Activated CD4-positive, alpha-beta T cell treated with anti-CD3 and anti-CD28 coated beads for 36 hours (primary cell): Measurements from ENCODE around the gene LTBP4. TPM values are rescaled to one million over a fixed set of nuclear protein-coding genes. Genes with fewer than 3 reads are reported as not detected.

Source experiments
- ATAC-seq: fragments of 200-7000 bp; cut with Tn5 transposase; one replicate; pipeline ENCODE4 v1.10.0; 2021; ENCODE audit warnings: mild to moderate bottlenecking, moderate library complexity
- CTCF ChIA-PET: fragments of 350-600 bp; sonication (Branson Sonifier 250); formaldehyde crosslinking; loops from one replicate; lab custom pipeline; 2021; ENCODE audit warnings: antibody characterized with exemption; lab: Charles Lee
- POLR2A ChIA-PET: fragments of 350-600 bp; sonication (Branson Sonifier 250); formaldehyde crosslinking; loops from one replicate; lab custom pipeline; 2021; ENCODE audit warnings: antibody characterized with exemption, inconsistent platforms; lab: Charles Lee
- DNase-seq: peaks from one replicate; pipeline ENCODE4 v3.0.0-alpha.2; 2020
- H3K27ac Mint-ChIP-seq: one replicate; pipeline ENCODE4 v1.8.0; 2021; ENCODE audit warnings: mixed read lengths
- H3K27me3 Mint-ChIP-seq: one replicate; pipeline ENCODE4 v1.8.0; 2021; ENCODE audit warnings: mixed read lengths
- H3K36me3 Mint-ChIP-seq: one replicate; pipeline ENCODE4 v1.8.0; 2021; ENCODE audit warnings: low read depth, mixed read lengths
- H3K4me1 Mint-ChIP-seq: one replicate; pipeline ENCODE4 v1.8.0; 2021; ENCODE audit warnings: mixed read lengths
- H3K4me3 Mint-ChIP-seq: one replicate; pipeline ENCODE4 v1.8.0; 2021; ENCODE audit warnings: mild to moderate bottlenecking, moderate library complexity, mixed read lengths
- H3K9me3 Mint-ChIP-seq: one replicate; pipeline ENCODE4 v1.8.0; 2021; ENCODE audit warnings: low read depth, mixed read lengths
- intact Hi-C, 2 experiments: fragments of 100-400 bp; cut with DNase I in 1 of 2; cut with micrococcal nuclease in 1 of 2; formaldehyde crosslinking; loops; one replicate each; pipeline versions ENCODE4 v1.14.2 to v1.15.1; 2022 to 2024; cut with DNase I, micrococcal nuclease
- total RNA-seq, 2 experiments: library from RNA; stranded (reverse); gene quantifications; one replicate each; pipeline ENCODE4 v1.2.3, GENCODE V29; 2021

LTBP4 gene
- total RNA-seq, 2 experiments from 2014 or later = 142 to 145 TPM

DNA sequence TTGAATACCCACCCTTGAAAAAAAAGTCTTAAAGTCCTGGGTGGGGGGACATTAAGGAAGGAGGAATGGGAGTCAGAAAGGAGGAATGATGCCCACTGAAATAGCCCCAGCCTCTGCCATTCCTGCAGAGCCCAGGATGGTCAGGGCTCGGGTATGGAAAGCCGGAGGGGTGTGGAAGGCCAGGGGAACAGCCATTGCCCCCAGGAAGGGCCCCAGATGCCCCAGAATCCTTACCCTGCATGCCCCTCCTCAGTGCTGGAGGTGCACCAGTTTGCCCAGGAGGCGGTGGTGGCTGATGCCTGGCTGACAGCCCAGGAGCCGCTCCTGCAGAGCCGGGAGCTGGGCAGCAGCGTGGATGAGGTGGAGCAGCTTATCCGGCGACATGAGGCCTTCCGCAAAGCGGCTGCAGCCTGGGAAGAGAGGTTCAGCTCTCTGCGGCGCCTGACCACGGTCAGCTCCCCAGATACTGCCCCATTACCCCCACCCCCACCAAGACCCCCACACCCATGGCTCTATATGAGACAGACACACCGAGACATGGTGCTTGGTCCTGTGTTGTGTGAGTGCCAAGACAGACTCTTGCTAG lies 35.2 kb upstream of the LTBP4 start:
- CTCF ChIA-PET = interaction anchor here (1.5 kb wide), 1 partner anchor 13 kb away, joined by 3 read pairs; no protein-coding TSS in a partner anchor
- ATAC-seq (no peak), DNase-seq (no peak)
- H3K4me3 Mint-ChIP-seq = no peak overlapping the region
- peaks cover 31% of the 10 kb centered on the region for H3K27me3 Mint-ChIP-seq
- H3K4me1 Mint-ChIP-seq = peaks cover 11% of the 10 kb centered on the region
- H3K27ac Mint-ChIP-seq = no peak overlapping the region
- no peaks in the 10 kb centered on the region for H3K9me3 Mint-ChIP-seq
- H3K36me3 Mint-ChIP-seq = no peaks in the 10 kb centered on the region
- intact Hi-C loops = no loop called here
- POLR2A ChIA-PET = no interaction called here

DNA sequence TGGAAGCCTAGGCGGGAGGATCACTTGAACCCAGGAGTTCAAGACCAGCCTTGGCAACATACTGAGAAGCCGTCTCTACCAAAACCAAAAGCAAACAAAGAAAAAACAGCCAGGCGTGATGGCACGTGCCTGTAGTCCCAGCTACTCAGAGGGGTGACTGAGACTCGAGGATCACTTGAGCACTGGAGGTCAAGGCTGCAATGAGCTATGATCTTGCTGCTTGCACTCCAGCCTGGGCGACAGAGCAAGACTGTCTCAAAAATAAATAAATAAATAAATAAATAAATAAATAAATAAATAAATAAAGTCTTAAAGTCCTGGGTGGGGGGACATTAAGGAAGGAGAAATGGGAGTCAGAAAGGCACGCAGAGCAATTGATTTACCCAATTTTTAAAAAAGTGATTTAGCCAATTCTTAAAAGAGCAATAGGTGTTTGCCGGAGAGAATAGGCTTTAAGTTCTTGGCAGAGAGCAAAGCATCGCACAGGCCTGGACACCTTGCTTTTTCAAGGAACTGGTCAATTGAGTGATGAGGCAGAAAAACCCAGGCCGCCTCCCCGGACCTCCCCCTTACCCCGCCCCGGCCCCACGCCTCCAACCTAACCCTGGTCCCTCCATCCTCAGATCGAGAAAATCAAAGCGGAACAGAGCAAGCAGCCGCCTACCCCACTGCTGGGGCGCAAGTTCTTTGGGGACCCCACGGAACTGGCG lies 34.0 kb upstream of the LTBP4 start:
- H3K27me3 Mint-ChIP-seq = peaks cover 26% of the 10 kb centered on the region
- no peak overlapping the region for H3K27ac Mint-ChIP-seq
- POLR2A ChIA-PET = no interaction called here
- intact Hi-C loops = no loop called here
- H3K4me1 Mint-ChIP-seq = peaks cover 12% of the 10 kb centered on the region
- DNase-seq = no peak
- CTCF ChIA-PET = interaction anchor here (1.0 to 1.5 kb wide), 3 partner anchors 14 to 51 kb away, joined by 3 read pairs; no protein-coding TSS in a partner anchor
- ATAC-seq = no peak
- H3K9me3 Mint-ChIP-seq = no peaks in the 10 kb centered on the region
- H3K4me3 Mint-ChIP-seq = no peak overlapping the region
- H3K36me3 Mint-ChIP-seq = no peaks in the 10 kb centered on the region

DNA sequence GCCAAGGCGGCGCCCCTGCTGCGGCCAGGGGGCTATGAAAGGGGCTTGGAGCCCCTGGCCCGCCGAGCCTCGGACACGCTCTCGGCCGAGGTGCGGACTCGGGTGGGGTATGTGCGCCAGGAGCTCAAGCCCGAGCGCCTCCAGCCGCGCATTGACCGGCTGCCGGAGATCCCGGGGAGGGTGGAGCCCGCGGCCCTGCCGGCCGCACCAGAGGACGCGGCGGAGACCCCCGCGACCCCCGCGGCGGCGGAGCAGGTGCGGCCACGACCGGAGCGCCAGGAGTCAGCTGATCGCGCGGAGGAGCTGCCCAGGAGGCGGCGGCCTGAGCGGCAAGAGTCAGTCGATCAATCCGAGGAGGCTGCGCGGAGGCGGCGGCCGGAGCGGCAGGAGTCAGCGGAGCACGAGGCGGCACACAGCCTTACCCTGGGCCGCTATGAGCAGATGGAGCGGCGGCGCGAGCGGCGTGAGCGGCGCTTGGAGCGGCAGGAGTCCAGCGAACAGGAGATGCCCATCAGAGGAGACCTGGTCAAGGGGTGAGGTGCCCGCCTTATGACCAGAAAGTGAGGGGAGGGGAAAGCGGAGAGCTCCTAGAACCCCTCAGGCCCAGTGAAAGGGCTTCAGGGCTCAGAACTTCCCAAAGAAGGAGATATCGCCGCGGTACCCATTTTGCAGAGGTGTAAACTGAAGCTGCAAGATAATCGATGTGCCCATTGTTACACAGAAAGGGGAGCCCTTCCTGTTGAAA lies 33.2 kb upstream of the LTBP4 start:
- DNase-seq (no peak), ATAC-seq (no peak)
- H3K27ac Mint-ChIP-seq = no peak overlapping the region
- intact Hi-C loops = no loop called here
- H3K4me1 Mint-ChIP-seq = peaks cover 12% of the 10 kb centered on the region
- H3K36me3 Mint-ChIP-seq = no peaks in the 10 kb centered on the region
- no peak overlapping the region for H3K4me3 Mint-ChIP-seq
- H3K9me3 Mint-ChIP-seq = no peaks in the 10 kb centered on the region
- CTCF ChIA-PET = interaction anchor here (0.8 to 1.1 kb wide), 3 partner anchors 40 to 238 kb away, joined by 3 read pairs; no protein-coding TSS in a partner anchor
- peaks cover 26% of the 10 kb centered on the region for H3K27me3 Mint-ChIP-seq
- POLR2A ChIA-PET = no interaction called here

DNA sequence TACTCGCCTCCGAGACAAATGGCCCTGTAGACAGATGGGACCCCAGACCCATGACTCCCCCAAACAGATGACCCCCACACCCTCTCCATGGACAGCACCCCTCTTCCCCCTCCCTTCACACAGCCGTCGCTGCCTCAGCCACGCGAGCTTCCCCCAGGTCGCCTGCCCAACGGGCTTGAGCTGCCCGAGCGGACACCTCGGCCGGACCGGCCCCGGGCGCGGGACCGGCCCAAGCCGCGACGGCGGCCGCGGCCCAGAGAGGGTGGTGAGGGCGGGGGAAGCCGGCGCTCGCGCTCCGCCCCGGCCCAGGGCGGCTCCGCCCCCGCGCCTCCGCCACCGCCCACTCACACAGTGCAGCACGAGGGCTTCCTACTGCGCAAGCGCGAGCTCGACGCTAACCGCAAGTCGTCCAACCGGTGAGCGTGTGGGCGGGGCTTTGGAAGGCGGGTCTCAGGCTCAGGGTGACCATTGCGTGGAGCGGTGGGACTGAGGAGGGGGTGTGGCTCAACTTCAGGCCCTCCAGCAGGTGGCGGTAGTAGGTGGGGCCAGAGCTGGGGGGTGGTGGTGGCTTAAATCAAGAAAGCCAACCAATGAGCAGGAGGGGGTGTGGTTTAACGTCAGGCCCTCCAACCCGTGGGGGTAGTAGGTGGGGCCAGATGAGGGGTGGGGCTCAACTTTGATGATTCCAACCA lies 30.7 kb upstream of the LTBP4 start:
- Mint-ChIP-seq H3K27ac (peak overlapping the region; percentile 7), H3K9me3 (no peaks in the 10 kb centered on the region), H3K27me3 (peaks cover 19% of the 10 kb centered on the region), H3K36me3 (no peaks in the 10 kb centered on the region), H3K4me1 (peaks cover 12% of the 10 kb centered on the region), H3K4me3 (peak overlapping the region; percentile 50)
- DNase-seq = peak; percentile 97
- peak; percentile 94 for ATAC-seq
- intact Hi-C loops = loop anchor here (1.0 to 2.0 kb wide), 11 partner anchors 21 to 167 kb away; partner anchors contain the start of genes BLVRB (in 1 of the 2) and COQ8B (in 1 of the 2)
- POLR2A ChIA-PET = interaction anchor here (0.6 to 0.8 kb wide), 3 partner anchors 15 to 35 kb away, joined by 4 to 5 read pairs (median 4); no protein-coding TSS in a partner anchor
- CTCF ChIA-PET = interaction anchor here (0.6 to 1.9 kb wide), 7 partner anchors 21 to 380 kb away, joined by 3 to 5 read pairs (median 3); no protein-coding TSS in a partner anchor

DNA sequence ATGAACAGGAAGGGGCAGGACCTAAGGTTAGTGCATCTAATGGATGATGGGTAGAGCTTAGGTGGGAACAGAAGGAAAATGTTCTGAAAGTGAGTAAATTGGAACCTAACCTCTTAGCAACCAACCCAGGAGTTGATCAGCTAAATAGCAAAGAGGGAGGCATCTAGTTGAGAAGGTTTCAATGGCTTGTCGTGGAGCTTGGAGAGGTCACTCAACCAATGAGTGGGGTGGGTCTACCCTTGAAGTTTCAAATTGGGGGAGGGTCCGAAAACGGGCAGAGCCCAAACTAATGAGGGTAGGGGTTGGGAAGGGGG lies 30.2 kb upstream of the LTBP4 start:
- H3K4me1 Mint-ChIP-seq = peaks cover 13% of the 10 kb centered on the region
- DNase-seq (no peak), ATAC-seq (no peak)
- POLR2A ChIA-PET = interaction anchor here (0.8 kb wide), 1 partner anchor 22 kb away, joined by 4 read pairs; no protein-coding TSS in a partner anchor
- H3K27me3 Mint-ChIP-seq = peaks cover 18% of the 10 kb centered on the region
- no peaks in the 10 kb centered on the region for H3K9me3 Mint-ChIP-seq
- H3K4me3 Mint-ChIP-seq = peak overlapping the region; percentile 50
- intact Hi-C loops = loop anchor here in 1 of 2 experiments (2.0 kb wide), 1 partner anchor 34 kb away; no protein-coding TSS in a partner anchor
- H3K36me3 Mint-ChIP-seq = no peaks in the 10 kb centered on the region
- H3K27ac Mint-ChIP-seq = peak overlapping the region; percentile 7
- CTCF ChIA-PET = interaction anchor here (0.6 to 1.9 kb wide), 8 partner anchors 22 to 381 kb away, joined by 3 to 5 read pairs (median 3); no protein-coding TSS in a partner anchor

DNA sequence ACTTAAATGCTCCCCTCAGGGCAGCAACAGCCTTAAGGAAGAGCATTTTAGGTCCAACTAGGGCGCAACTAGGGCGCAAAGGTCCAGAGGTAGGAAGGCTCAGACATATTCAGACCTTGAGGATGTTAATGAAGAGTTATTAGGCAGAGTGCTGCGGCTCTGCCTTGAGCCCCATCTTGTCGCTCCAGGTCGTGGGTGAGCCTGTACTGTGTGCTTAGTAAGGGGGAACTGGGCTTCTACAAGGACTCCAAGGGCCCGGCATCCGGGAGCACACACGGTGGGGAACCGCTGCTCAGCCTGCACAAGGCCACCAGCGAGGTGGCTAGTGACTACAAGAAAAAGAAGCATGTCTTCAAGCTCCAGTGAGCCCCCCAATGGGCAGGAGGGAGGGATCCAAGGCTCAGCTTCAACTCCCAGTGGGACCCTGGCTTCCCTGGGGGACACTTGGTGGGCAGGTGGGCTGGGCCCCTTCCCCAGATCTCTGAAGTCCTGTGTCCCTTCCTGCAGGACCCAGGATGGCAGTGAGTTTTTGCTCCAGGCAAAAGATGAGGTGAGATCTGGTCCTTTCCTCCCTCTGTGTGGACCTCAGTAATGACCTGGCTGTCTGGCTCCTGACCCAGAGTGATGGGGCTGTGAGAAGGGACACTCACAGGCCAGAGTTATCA lies 29.2 kb upstream of the LTBP4 start:
- ATAC-seq = no peak
- Mint-ChIP-seq H3K9me3 (no peaks in the 10 kb centered on the region), H3K4me3 (no peak overlapping the region), H3K36me3 (no peaks in the 10 kb centered on the region), H3K27me3 (peaks cover 14% of the 10 kb centered on the region), H3K27ac (no peak overlapping the region), H3K4me1 (peaks cover 14% of the 10 kb centered on the region)
- no peak for DNase-seq
- intact Hi-C loops = loop anchor here in 1 of 2 experiments (2.0 kb wide), 1 partner anchor 33 kb away; no protein-coding TSS in a partner anchor
- ChIA-PET POLR2A (no interaction called here), CTCF (interaction anchor here (0.7 to 1.9 kb wide), 3 partner anchors 23 to 151 kb away, joined by 3 to 4 read pairs (median 3); no protein-coding TSS in a partner anchor)

DNA sequence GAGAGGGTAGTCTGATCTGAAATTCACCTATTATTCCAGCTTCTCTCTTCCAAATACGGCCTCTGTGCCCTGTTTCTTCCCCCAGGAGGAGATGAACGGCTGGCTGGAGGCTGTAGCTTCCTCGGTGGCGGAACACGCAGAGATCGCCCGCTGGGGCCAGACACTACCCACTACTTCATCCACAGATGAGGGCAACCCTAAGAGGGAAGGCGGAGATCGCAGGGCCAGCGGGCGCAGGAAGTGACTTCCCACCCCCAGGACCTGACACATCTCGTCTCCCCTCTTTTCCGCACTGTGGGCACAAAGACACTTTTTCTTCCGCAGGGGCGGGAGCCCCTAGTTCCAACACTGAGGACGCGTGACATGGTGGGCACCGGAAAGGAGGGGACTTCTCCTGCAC lies 25.8 kb upstream of the LTBP4 start:
- peaks cover 8% of the 10 kb centered on the region for H3K36me3 Mint-ChIP-seq
- H3K27ac Mint-ChIP-seq = no peak overlapping the region
- H3K4me1 Mint-ChIP-seq = peaks cover 22% of the 10 kb centered on the region
- intact Hi-C loops = no loop called here
- H3K4me3 Mint-ChIP-seq = peak overlapping the region; percentile 8
- no peaks in the 10 kb centered on the region for H3K9me3 Mint-ChIP-seq
- POLR2A ChIA-PET = interaction anchor here (0.6 kb wide), 1 partner anchor 31 kb away, joined by 4 read pairs; no protein-coding TSS in a partner anchor
- DNase-seq (no peak), ATAC-seq (no peak)
- H3K27me3 Mint-ChIP-seq = no peaks in the 10 kb centered on the region
- CTCF ChIA-PET = no interaction called here

DNA sequence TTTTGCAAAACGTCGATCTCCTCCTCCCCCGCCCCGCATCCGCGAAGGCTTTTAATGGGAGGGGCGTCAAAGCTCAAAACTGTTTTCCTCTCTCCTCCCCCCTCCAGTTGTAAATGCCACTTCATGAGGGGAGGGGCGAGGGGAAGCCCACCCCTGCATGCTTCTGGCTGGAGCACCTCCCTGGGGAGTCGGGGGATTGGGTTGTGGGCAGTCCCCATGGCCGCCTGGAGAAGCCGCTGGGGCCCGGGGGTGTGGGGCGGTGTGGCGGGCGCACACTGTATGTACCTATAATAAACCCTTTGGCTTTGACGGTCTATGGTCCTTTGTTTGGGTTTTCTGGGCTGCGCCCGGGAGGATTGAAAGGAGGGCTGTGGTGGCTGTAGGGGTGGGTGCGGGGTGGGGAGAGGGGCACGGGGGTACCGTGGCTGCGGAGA lies 25.0 kb upstream of the LTBP4 start:
- no peaks in the 10 kb centered on the region for H3K27me3 Mint-ChIP-seq
- H3K9me3 Mint-ChIP-seq = no peaks in the 10 kb centered on the region
- H3K4me1 Mint-ChIP-seq = peaks cover 16% of the 10 kb centered on the region
- POLR2A ChIA-PET = no interaction called here
- CTCF ChIA-PET = no interaction called here
- no peak overlapping the region for H3K27ac Mint-ChIP-seq
- peaks cover 12% of the 10 kb centered on the region for H3K36me3 Mint-ChIP-seq
- peak overlapping the region; percentile 85 for H3K4me3 Mint-ChIP-seq
- ATAC-seq (peak; percentile 37), DNase-seq (peak; percentile 58)
- intact Hi-C loops = loop anchor here (1.0 to 2.0 kb wide), 7 partner anchors 22 to 291 kb away; partner anchors contain the start of genes C19orf47 (in 2 of the 2), PLD3 (in 2 of the 2), AKT2 (in 1 of the 2) and SERTAD3 (in 1 of the 2)

DNA sequence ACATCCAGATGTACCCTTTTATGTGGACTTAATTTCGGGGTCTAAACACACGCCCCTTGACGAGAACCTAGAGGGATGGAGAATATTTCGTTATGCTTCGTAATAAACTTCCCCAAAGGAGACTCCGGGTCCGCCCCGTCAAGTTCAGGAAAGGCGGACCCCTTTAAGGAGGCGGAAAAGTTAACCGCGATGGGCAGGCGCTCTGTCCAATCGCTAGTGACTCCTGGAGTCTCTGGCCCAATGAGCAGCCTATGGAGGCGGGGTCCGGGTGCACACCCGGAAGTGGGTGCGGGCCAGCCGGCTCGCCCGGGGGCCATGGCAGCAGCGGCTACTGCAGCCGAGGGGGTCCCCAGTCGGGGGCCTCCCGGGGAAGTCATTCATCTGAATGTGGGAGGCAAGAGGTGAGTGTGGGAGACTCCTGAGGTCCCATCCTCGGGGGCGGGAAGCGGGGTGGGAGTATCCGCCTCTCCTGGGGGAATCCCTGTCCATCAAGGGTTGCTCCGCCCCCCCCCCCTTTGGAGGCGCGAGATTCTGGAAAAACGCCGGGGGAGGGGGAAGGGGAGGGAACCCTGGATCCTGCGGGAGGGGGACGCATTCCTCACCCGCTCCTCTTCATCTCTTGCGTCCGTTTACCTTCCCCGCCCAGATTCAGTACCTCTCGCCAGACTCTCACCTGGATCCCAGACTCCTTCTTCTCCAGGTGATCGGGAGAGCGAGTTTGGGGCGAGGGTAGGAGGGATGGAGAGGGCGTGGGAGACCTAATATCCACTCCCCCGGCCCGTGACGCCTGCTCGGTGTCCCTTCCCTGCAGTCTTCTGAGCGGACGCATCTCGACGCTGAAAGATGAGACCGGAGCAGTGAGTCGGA lies 24.4 kb upstream of the LTBP4 start, which contains the start of gene SHKBP1:
TSS of gene SHKBP1 (plus strand) at position 289 of the 867 bp plus-strand sequence. CDS start at position 316, 27 bp downstream.
- ATAC-seq = peak; percentile 100
- H3K9me3 Mint-ChIP-seq = no peaks in the 10 kb centered on the region
- CTCF ChIA-PET = interaction anchor here (0.8 kb wide), 1 partner anchor 358 kb away, joined by 3 read pairs; no protein-coding TSS in a partner anchor
- H3K4me1 Mint-ChIP-seq = peaks cover 16% of the 10 kb centered on the region
- intact Hi-C loops = loop anchor here (1.0 to 2.0 kb wide), 7 partner anchors 21 to 292 kb away; partner anchors contain the start of genes C19orf47 (in 2 of the 2), PLD3 (in 2 of the 2), AKT2 (in 1 of the 2) and SERTAD3 (in 1 of the 2)
- peak; percentile 96 for DNase-seq
- H3K27ac Mint-ChIP-seq = peak within 1 kb of the TSS; percentile 74
- POLR2A ChIA-PET = no interaction called here
- peak within 1 kb of the TSS; percentile 85 for H3K4me3 Mint-ChIP-seq
- no peaks in the 10 kb centered on the region for H3K27me3 Mint-ChIP-seq
- peaks cover 14% of the 10 kb centered on the region for H3K36me3 Mint-ChIP-seq
